Fibroblast of villous mesenchyme (primary cell): Measurements from ENCODE around the gene KRTAP10-8. TPM values are rescaled to one million over a fixed set of nuclear protein-coding genes. Genes with fewer than 3 reads are reported as not detected.

Source experiments
- DNase-seq: peaks from one replicate; pipeline ENCODE4 v3.0.0-alpha.2; 2010; ENCODE audit warnings: low read depth
- H3K4me3 ChIP-seq: 2 replicates; pipeline ENCODE4 v1.5.1; 2011; ENCODE audit warnings: low read depth, mild to moderate bottlenecking, low read length
- total RNA-seq: library from RNA; depleted of rRNA; stranded (reverse); fragments of >200 nt; gene quantifications from 2 replicates; pipeline ENCODE4 v1.2.3, GENCODE V29; 2012
- TF ChIP-seq, protein P1 (sequence below): IDR thresholded peaks from 2 replicates; pipeline ENCODE4 v1.5.1; 2012; ENCODE audit warnings: low read depth, mild to moderate bottlenecking, low read length; ENCODE audit not compliant: insufficient read depth

The KRTAP10-8 gene, protein sequence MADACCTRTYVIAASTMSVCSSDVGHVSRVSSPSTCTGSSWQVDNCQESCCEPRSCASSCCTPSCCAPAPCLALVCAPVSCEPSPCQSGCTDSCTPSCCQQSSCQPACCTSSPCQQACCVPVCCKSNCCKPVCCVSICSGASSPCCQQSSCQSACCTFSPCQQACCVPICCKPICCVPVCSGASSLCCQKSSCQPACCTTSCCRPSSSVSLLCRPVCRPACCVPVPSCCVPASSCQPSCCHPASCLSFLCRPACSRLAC
- total RNA-seq: not detected in 2 replicates

DNA sequence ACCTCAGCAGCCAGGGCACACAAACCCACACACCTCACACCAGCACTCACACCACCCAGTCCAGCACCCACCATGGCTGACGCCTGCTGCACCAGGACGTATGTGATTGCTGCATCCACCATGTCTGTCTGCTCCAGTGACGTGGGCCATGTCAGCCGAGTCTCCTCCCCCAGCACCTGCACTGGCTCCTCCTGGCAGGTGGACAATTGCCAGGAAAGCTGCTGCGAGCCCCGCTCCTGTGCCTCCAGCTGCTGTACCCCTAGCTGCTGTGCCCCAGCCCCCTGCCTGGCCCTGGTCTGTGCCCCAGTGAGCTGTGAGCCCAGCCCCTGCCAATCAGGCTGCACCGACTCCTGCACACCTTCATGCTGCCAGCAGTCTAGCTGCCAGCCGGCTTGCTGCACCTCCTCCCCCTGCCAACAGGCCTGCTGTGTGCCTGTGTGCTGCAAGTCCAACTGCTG, at the start of gene KRTAP10-8:
KRTAP10-8 (plus strand) TSS at position 51 of the 458 bp plus-strand sequence; CDS start at position 73, 22 bp downstream.
- TF ChIP-seq, protein P1, sequence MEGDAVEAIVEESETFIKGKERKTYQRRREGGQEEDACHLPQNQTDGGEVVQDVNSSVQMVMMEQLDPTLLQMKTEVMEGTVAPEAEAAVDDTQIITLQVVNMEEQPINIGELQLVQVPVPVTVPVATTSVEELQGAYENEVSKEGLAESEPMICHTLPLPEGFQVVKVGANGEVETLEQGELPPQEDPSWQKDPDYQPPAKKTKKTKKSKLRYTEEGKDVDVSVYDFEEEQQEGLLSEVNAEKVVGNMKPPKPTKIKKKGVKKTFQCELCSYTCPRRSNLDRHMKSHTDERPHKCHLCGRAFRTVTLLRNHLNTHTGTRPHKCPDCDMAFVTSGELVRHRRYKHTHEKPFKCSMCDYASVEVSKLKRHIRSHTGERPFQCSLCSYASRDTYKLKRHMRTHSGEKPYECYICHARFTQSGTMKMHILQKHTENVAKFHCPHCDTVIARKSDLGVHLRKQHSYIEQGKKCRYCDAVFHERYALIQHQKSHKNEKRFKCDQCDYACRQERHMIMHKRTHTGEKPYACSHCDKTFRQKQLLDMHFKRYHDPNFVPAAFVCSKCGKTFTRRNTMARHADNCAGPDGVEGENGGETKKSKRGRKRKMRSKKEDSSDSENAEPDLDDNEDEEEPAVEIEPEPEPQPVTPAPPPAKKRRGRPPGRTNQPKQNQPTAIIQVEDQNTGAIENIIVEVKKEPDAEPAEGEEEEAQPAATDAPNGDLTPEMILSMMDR: no peak
- DNase-seq: no peak

DNA sequence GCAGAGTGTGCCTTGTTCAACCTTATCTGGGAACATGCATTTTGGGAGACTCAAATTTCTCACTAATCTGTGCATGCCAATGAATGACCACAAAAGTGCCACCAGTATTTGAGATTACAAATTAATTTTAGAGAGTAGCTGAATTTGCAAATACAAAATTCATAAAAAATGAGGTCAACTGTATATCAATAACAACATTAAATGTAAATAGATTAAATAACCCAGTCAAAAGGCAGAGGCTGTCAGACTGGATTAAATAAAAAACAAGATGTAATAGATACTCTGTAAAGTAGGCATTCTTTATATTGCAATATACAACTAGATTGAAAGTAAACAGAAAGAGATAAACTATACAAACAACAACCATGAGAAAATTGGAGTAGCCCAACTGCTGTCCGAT, 47.8 kb upstream of the KRTAP10-8 start:
- no peak for DNase-seq
- TF ChIP-seq, protein P1: no peak
- H3K4me3 ChIP-seq: no peak overlapping the region

More for the DNA sequence above, at the start of gene KRTAP10-8:
- no peak within 1 kb of the TSS for H3K4me3 ChIP-seq

DNA sequence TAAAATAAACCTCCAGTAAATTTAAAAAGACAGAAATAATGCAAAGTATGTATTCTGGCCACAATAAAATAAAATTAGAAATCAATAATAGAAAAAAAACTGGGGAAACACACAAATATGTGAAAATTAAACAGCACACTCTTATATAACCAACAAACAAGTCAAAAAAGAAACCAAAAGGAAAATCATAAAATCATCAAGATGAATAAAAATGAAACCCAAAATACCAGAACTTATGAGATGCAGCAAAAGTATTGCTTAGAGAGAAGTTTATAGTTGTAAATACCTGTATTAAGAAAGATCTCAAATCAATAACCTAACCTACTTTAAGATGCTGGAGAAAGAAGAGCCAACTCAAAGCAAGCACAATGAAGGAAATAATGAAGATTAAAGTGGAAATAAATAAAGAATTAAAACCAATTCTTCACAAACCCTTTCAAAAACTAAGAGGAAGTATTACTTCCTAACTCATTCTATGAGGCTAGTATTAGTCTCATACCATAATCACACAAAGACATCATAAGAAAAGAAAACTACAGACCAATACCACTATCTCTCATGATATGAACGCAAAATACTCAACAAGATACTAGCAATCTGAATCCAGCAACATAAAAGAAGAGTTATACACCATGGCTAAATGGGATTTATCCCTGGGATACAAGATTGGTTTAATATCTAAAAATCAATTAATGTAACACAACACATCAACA, 46.8 kb upstream of the KRTAP10-8 start:
- TF ChIP-seq, protein P1: no peak
- DNase-seq: no peak
- no peak overlapping the region for H3K4me3 ChIP-seq

DNA sequence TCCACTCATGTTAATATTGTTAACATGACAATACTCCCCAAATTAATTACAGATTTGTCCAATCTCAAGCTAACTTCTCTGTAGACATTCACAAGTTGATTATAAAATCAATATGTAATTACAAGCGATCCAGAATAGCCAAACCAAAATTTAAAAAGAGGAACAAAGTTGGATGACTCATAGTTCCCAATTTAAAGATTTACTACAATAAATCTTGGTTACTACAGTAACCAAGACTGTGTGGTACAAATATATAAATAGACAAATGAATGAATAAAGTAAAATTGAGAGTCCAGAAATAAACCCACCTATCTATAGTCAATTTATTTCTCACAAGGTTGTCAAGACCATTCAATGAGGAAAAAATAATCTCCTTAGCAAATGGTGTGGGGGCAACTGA, 45.5 kb upstream of the KRTAP10-8 start:
- DNase-seq: no peak
- H3K4me3 ChIP-seq: no peak overlapping the region
- TF ChIP-seq, protein P1: no peak

DNA sequence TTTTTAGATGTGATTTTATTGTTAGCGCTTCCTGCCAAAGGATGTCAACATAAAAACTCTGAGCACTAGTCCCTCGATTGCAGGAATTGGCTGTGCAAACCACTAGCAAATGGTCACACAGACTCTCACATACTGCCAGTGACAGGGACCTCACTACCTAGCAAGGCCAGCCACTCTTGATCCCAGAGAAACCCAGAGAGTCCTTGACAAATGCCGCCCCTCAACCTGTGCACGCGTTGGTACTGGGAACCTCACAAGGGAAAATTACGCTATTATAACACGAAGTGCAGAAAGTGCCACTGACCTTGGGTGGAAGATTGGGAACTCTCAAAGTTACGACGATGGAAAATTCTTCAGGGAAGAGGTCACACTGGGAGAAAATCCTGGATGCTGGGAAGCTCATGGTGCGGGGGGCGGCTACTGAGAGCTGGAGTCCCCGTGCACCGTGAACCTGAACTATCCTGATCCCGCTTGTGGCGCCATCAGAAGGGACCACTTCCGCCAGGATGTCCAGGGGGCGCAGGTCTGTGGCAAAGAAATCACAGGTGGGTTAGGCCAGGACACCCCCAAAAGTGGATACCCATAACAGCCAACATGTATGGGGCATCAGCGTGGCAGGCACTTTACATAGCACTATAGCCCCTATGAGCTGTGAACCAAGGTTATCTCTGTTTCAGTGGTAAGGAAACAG, 44.3 kb upstream of the KRTAP10-8 start:
- no peak overlapping the region for H3K4me3 ChIP-seq
- TF ChIP-seq, protein P1: no peak
- no peak for DNase-seq

DNA sequence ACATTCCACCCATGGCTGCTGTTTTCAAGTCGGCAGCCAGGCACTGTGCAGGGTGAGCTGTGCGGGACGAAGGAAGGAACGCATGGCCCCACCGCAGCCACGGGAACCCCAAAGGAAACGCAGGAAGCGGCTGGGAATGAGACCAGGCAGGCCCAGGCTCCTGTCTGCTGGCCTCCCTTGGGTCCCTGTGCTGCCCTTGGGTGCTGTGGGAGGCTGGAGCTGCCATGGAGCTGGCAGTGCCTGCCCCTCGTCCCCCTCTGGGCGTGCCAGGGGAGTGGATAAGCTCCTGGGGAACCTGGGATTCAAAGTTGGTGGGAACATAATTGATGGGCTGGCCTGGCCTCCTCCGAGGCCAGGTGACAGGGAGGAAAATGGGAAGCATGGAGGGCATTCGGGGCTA, 43.6 kb upstream of the KRTAP10-8 start:
- TF ChIP-seq, protein P1: no peak
- DNase-seq: no peak

More for the DNA sequence above, 43.6 kb upstream of the KRTAP10-8 start:
- no peak overlapping the region for H3K4me3 ChIP-seq
